22Rv1 (cell line): ENCODE measurements around the gene MEG3.

Source experiments
- ZFX ChIP-seq: fragments of 450-650 bp; IDR thresholded peaks from 2 replicates; pipeline ENCODE4 v1.6.1; 2017; ENCODE audit warnings: antibody characterized with exemption, borderline replicate concordance
- TF ChIP-seq, protein P1 (sequence below): fragments of 450-650 bp; IDR thresholded peaks from 2 replicates; pipeline ENCODE4 v1.5.1; 2017; ENCODE audit warnings: mild to moderate bottlenecking

GRCh38 chr14:100905166-100905565 lies 79.2 kb downstream of the MEG3 start:
- TF ChIP-seq, protein P1, sequence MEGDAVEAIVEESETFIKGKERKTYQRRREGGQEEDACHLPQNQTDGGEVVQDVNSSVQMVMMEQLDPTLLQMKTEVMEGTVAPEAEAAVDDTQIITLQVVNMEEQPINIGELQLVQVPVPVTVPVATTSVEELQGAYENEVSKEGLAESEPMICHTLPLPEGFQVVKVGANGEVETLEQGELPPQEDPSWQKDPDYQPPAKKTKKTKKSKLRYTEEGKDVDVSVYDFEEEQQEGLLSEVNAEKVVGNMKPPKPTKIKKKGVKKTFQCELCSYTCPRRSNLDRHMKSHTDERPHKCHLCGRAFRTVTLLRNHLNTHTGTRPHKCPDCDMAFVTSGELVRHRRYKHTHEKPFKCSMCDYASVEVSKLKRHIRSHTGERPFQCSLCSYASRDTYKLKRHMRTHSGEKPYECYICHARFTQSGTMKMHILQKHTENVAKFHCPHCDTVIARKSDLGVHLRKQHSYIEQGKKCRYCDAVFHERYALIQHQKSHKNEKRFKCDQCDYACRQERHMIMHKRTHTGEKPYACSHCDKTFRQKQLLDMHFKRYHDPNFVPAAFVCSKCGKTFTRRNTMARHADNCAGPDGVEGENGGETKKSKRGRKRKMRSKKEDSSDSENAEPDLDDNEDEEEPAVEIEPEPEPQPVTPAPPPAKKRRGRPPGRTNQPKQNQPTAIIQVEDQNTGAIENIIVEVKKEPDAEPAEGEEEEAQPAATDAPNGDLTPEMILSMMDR: no peak
- TF ChIP-seq ZFX: no peak
